Mesodermal cell (in vitro differentiated cells): ENCODE results near the gene IGSF22. TPM values are rescaled to one million over a fixed set of nuclear protein-coding genes. Genes with fewer than 3 reads are reported as not detected.

Experiments
- H3K27ac ChIP-seq: 2 replicates; pipeline ENCODE4 v1.7.0; 2013; ENCODE audit warnings: mild to moderate bottlenecking, low read depth, low read length, moderate library complexity; ENCODE audit not compliant: severe bottlenecking
- H3K36me3 ChIP-seq: 2 replicates; pipeline ENCODE4 v1.7.1; 2013; ENCODE audit warnings: mild to moderate bottlenecking, low read length, moderate library complexity; ENCODE audit not compliant: control insufficient read depth, insufficient read depth
- H3K4me1 ChIP-seq: one replicate; pipeline ENCODE4 v1.7.1; 2013; ENCODE audit warnings: mild to moderate bottlenecking, low read length; ENCODE audit not compliant: insufficient read depth, control insufficient read depth, poor library complexity, severe bottlenecking
- H3K4me3 ChIP-seq: 2 replicates; pipeline ENCODE4 v1.7.0; 2013; ENCODE audit warnings: low read length, control low read depth, mild to moderate bottlenecking; ENCODE audit not compliant: insufficient read depth, poor library complexity, severe bottlenecking; ENCODE audit errors: extremely low read depth
- H3K9me3 ChIP-seq: 2 replicates; pipeline ENCODE4 v1.7.1; 2013; ENCODE audit warnings: mild to moderate bottlenecking, low read length, moderate library complexity; ENCODE audit not compliant: control insufficient read depth
- WGBS, 2 experiments: methylation state at CpG; one replicate each; pipeline ENCODE4 v1.1.5; 2013; ENCODE audit warnings: missing lambda C conversion rate in 2 of 2; ENCODE audit not compliant: insufficient coverage in 2 of 2; 5-methylcytosine and 5-hydroxymethylcytosine counted together
- polyA plus RNA-seq, 2 experiments: library from polyadenylated mRNA; stranded (reverse); fragments of 50-300 nt; gene quantifications; one replicate each; pipeline ENCODE4 v1.2.3, GENCODE V29; 2013

IGSF22 gene
- not detected for polyA plus RNA-seq (2013, experiment 1 of 2)
- not detected for polyA plus RNA-seq (2013, experiment 2 of 2)

DNA sequence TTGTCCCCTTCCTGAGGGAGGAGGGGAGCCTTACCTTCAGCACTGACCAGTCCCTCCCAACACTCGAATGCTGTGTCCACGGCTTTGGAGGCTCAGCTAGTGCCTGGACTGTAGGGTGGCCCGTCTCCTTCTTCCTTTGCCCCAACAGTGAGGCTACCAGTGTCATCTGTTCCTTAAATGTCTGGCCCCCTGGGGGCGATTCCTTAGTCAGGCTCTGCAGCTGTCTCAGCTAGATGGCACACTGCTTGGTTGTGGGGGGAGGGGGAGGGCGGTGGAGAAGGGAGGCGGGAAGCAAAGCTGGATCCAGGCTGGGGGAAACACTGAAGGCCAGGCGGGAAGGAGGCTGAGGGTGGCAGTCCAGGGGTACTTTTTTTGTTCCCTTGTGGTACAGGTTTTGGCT lies at the start of gene IGSF22:
TSS of gene IGSF22 (minus strand) at position 149 of the 400 bp plus-strand sequence. CDS start 1,952 bp downstream, outside the sequence.
- H3K4me3 ChIP-seq: no peak within 1 kb of the TSS
- H3K27ac ChIP-seq: no peak within 1 kb of the TSS
- no peaks in the 10 kb centered on the region for H3K36me3 ChIP-seq
- H3K9me3 ChIP-seq: no peaks in the 10 kb centered on the region
- WGBS, 2 experiments: 60 to 63% methylated on average over 1 to 3 of the region's 7 CpGs
- peaks cover 8% of the 10 kb centered on the region for H3K4me1 ChIP-seq

GRCh38 chr11:18774801-18775200 lies 48.8 kb upstream of the IGSF22 start:
- Histone ChIP-seq H3K4me1 (no peaks in the 10 kb centered on the region), H3K4me3 (no peak overlapping the region), H3K36me3 (no peaks in the 10 kb centered on the region), H3K9me3 (no peaks in the 10 kb centered on the region), H3K27ac (no peak overlapping the region)
- WGBS, 2 experiments: 84 to 85% methylated on average over 6 to 7 of the region's 7 CpGs

DNA sequence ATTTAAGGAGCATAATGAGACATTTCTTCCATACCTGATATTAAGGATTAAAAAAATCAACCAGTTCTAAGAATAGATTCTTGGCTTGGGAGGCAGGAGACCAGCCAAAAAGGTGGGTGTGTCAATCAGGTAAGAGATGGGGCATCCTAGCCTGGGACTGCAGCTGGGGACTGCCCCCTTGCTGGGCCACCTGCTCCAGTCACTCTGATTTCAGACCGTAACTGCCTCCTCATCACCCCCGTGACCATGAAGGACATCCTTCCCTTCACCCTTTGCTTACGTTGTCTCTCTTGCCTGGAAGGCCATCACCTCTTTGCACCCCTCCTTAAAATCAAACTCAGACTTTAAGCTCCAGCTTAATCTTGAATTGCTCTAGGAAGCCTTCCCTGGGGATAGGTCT lies 47.7 kb upstream of the IGSF22 start:
- Histone ChIP-seq H3K36me3 (no peaks in the 10 kb centered on the region), H3K27ac (no peak overlapping the region), H3K4me3 (no peak overlapping the region), H3K9me3 (no peaks in the 10 kb centered on the region), H3K4me1 (no peaks in the 10 kb centered on the region)
- 69 to 85% methylated on average over 3 of the region's 3 CpGs for WGBS, 2 experiments

GRCh38 chr11:18773104-18773503 lies 47.1 kb upstream of the IGSF22 start:
- 66 to 70% methylated on average over 6 of the region's 8 CpGs for WGBS, 2 experiments
- no peaks in the 10 kb centered on the region for H3K4me1 ChIP-seq
- H3K4me3 ChIP-seq: no peak overlapping the region
- H3K27ac ChIP-seq: no peak overlapping the region
- no peaks in the 10 kb centered on the region for H3K9me3 ChIP-seq
- H3K36me3 ChIP-seq: no peaks in the 10 kb centered on the region

DNA sequence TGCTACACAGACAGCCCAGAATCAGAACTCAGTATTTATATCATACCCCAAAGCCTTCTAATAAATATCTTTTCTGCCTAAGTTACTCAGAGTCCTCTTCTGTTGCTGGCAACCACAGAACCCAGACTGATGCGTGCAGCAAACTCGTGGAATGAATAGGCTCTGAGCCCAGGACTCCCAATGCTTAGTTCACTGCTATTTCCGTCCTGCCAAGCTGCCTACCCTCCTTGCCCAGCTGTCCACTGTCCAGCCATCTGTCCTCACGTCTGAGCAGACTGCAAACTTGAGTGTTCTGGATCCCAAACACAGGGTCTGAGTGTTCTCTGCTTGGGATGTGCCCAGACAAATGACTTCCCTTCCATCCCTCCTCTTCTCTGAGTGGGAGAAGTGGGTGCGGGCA lies 46.2 kb upstream of the IGSF22 start:
- 73 to 75% methylated on average over 4 of the region's 5 CpGs for WGBS, 2 experiments
- Histone ChIP-seq H3K36me3 (no peaks in the 10 kb centered on the region), H3K27ac (no peak overlapping the region), H3K4me1 (no peaks in the 10 kb centered on the region), H3K9me3 (no peaks in the 10 kb centered on the region), H3K4me3 (no peak overlapping the region)

DNA sequence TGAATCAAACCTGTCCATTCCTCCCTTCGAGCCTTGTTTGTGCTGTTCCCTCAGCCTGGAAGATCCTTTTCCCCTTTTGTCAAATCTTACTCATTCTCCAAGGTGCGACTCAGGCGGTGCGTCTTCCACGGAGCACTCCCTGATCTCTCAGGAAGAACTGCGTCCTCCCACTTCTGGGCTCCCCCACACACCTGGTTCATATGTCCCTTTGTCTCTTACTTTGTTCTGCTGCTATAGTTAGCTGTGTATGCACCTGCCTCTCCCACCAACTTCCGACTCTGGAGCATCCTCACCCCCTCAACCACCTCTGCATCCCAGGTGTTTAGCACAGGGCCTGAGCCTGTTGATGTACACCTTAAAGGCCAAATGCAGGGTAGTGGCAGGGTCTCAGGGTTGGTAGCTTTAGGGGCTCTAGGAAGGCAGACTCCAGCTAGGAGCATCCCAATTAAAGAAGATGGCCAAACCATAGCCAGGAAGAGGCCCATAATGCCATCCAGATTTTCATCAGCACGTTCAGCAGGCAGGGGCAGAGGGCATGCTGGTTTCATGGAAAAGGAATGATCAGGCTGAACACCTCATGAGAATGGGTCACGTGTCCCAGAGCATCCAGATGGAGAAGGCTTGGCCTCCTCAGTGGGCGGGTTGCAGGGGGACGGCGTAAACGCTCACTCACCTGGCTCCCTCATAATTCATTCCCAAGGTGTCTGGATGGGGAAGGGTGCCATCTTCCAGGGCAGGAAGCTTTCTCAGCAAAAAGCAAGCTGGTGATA lies 45.5 kb upstream of the IGSF22 start:
- no peaks in the 10 kb centered on the region for H3K36me3 ChIP-seq
- 82 to 87% methylated on average over 8 to 10 of the region's 13 CpGs for WGBS, 2 experiments
- H3K27ac ChIP-seq: no peak overlapping the region
- no peak overlapping the region for H3K4me3 ChIP-seq
- H3K4me1 ChIP-seq: no peaks in the 10 kb centered on the region
- no peaks in the 10 kb centered on the region for H3K9me3 ChIP-seq

- Histone ChIP-seq H3K9me3 (no peaks in the 10 kb centered on the region), H3K27ac (no peak overlapping the region), H3K36me3 (no peaks in the 10 kb centered on the region), H3K4me3 (no peak overlapping the region), H3K4me1 (no peaks in the 10 kb centered on the region)
- 77 to 80% methylated on average over 8 to 9 of the region's 11 CpGs for WGBS, 2 experiments
Observed at GRCh38 chr11:18770479-18771125, 44.6 kb upstream of the IGSF22 start.

DNA sequence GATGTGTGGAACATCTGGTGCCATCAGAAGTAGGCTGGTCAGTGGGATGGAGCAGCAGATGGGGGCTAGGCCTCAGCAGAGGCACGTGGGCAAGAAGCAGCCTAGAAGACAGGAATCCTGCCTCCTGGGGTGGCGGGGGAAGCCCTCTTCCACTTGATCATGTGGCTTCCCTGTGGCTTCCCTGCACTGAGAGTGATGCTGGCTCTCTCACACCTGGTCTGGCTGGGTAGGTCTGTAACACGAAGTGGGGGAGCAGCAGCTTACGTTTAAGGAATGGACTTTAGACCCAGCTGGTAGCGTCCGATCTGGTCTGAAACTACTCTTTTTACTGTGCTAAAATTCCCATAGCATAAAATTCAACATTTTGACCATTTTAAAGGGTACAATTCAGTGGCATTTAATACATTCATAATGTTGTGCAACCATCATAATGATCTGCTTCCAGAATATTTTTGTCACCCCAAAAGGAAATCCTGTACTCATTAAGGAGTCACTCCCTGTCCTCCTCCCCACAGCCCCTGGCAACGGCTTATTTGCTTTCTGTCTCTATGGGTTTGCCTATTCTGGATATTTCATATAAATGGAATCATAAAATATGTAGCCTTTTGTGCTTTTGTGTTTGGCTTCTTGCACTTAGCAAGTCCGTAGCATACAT lies 43.9 kb upstream of the IGSF22 start:
- no peaks in the 10 kb centered on the region for H3K36me3 ChIP-seq
- H3K27ac ChIP-seq: no peak overlapping the region
- WGBS, 2 experiments: 64 to 69% methylated on average over 2 to 5 of the region's 8 CpGs
- H3K4me3 ChIP-seq: no peak overlapping the region
- no peaks in the 10 kb centered on the region for H3K9me3 ChIP-seq
- H3K4me1 ChIP-seq: no peaks in the 10 kb centered on the region

DNA sequence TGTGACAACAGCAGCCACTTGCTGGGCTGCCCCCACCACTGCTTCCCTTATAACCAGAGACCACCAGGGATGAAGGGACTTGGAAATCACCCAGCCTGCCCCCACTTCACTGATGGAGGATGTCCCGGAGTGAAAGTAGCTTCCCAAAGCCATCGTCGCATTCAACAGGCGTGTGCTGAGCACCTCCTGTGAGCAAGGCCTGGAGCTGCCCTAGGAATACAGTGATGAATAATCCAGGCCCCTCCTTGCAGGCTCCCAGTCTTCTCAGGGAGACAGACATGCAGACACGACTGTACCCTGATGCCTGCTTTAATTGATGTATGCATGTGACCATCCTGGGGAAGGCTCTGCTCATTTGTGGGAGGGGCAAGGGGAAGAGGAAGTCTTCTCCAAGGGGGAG lies 43.0 kb upstream of the IGSF22 start:
- Histone ChIP-seq H3K27ac (no peak overlapping the region), H3K9me3 (no peaks in the 10 kb centered on the region), H3K4me3 (no peak overlapping the region), H3K36me3 (no peaks in the 10 kb centered on the region), H3K4me1 (peaks cover 1% of the 10 kb centered on the region)
- 75 to 82% methylated on average over 5 of the region's 5 CpGs for WGBS, 2 experiments

DNA sequence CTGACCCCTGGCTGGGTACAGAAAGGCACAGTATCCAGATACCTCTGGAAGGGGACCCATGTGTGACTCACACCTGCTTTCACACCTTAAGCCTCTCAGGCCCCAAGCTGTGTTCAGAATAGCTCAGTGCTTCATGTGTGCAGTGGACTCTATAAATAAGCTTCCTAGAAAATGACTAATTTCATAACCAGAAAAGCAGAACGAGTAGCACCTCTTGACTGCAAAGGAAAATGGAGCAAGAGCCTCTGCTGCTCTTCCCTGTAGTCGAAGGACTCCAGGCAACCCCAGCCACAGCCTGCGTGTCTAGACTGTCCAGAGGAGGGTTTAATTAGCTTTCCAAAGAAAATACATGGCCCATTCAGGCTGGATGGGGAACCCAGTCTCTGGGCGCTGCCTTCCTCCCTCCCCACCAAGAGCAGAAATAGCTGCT lies 42.5 kb upstream of the IGSF22 start:
- no peak overlapping the region for H3K27ac ChIP-seq
- 71 to 83% methylated on average over 3 to 4 of the region's 4 CpGs for WGBS, 2 experiments
- H3K4me1 ChIP-seq: peaks cover 6% of the 10 kb centered on the region
- no peaks in the 10 kb centered on the region for H3K9me3 ChIP-seq
- H3K36me3 ChIP-seq: no peaks in the 10 kb centered on the region
- H3K4me3 ChIP-seq: no peak overlapping the region
